HG02678 (cell line): Measurements from ENCODE around the gene FUT7.
"Not testable (repeated sequence)": the region's sequence is repeated elsewhere in the genome, so short reads cannot be mapped to it uniquely, and the experiment has no call there.

Source experiments
- ATAC-seq: cut with Tn5 transposase; IDR thresholded peaks from one replicate; pipeline ENCODE4 v1.9.1; 2021; ENCODE audit warnings: mild to moderate bottlenecking, moderate library complexity; ENCODE audit not compliant: unreplicated experiment

Gene FUT7

DNA sequence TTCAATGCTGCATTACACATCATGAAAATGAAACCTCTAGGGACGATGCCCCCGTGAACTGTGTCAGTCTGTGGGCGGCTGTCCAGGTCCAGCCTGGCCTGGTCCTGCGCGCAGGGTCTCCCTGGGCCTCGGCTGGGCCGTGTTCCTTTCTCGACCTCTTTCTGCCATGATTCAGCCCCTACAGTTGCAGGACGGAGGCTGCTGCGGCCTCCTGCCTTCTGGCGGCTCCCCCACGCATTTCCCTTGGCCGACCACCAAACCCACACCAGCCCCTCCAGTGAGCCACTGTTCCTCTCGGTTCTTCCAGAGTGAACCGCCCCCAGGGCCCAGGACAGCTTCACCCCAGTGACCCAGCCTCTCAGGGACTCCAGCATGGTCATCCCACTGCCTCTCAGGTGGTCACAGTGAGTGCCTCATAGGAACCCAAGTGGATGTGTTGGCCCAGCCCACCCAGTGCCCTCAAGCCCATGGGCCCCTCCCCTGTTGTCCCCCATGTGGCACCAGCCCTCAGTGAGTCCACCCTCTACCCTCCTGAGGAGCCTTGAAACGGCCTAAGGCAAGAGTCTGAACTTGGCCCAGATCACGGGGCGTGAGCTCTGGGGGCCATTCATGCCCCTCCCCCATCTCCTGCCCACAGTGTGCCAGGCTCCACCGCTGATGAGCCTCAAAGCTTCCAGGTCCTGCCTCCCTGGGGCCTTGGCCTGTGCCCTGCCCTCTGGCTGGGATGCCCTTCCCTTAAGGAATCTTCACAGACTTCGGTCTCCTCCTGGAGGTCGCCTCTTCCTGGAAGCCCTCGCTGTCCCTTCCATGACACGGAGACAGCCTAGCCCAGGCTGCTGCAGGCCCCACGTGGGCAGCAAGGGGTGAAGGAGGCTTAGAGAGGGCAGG lies 25.5 kb downstream of the FUT7 start:
- no peak for ATAC-seq

DNA sequence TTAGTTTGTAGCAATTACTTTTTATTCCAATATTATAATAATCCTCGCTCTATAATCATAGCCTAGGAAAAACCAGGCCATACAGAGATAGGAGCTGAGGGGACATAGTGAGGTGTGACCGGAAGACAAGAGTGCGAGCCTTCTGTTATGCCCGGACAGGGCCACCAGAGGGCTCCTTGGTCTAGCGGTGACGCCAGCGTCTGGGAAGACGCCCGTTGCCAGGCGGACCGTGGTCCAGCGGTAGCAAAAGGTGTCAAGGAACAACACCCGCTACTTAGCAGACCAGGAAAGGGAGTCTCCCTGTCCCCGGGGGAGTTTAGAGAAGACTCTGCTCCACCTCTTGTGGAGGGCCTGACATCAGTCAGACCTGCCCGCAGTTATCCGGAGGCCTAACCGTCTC lies 27.6 kb downstream of the FUT7 start:
- ATAC-seq = not testable (repeated sequence)

DNA sequence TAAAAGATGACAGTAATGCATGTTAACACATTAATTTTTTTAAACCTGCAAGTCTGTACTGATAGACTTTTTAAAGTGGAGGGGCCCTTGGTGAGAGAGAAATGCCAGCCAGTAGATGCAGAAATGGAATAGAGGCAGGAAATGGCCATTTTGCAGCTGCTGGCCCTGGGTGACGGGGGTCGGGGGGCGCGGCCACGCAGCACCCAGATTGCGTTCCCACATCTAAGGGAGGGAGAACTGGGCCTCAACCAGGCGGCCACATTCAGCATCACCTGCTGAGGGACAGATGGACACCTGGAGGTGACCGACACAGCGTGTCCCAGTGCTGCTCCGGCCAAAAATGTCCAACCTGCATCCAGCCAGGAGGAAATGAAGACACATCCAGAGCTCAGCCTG lies 29.2 kb downstream of the FUT7 start:
- ATAC-seq = no peak

DNA sequence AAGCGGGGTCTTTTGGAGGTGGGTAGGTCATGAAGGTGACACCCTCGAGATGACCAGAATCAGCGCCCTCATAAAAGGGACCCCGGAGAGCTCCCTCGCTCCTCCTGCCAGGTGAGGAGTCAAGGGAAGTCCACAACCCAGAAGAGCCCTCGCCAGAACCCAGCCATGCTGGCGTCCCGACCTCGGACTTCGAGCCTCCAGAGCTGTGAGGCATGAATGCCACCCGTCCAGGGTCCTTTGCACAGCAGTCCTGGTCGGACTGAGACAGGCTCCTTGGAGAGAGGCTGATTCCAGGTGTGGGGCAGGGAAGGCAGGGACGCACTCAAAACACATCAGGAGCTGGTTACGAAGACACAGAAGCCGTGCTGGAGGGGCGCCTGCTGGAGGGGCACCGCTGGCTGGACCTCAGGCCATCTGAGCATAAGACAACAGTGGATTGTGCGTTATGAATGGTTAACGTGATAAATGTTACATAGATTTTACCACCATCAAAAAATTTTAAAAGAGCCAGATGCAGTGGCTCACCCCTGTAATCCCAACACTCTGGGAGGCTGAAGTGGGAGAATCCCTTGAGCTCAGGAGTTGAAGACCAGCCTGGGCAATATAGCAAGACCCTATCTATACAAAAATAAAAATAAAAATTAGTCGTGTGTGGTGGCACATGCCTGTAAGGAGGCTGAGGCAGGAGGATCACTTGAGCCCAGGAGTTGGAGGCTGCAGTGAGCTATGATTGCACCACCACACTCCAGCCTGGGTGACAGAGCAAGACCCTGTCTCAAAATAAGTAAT lies 29.8 kb downstream of the FUT7 start:
- ATAC-seq = no peak

DNA sequence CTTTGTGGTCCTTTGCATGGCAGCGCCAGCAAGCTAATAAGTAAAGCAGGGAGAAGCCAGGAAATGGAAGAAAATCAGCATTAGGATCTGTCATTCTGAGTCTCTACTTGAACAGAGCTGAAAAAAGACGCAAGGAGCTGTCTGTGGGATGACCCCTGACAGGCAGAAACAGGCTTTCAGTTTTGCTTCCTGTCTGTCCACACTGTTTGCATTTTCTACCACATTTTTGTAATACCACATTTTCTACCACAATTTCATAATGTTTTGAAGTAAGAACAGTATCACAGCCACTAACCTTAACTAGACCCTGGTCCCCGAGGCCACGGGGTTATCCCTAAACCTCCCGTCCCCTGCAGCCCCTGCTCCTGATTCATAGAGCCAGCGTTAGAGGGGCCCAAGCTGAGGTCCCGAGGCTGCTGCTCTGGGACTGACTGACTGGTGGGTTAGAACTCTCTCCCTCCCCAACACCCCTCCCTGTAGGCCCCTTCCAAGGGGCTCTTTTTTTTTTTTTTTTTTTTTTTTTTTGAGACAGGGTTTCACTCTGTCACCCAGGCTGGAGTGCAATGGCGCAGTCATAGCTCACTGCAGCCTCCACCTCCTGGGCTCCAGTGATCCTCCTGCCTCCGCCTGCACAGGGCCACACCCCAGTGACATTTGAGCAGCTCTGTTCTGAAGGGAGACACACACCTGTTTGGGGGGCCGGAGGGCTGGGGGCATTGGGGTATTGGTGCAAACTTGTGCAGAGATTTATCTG lies 31.5 kb downstream of the FUT7 start:
- peak; percentile 75 for ATAC-seq

DNA sequence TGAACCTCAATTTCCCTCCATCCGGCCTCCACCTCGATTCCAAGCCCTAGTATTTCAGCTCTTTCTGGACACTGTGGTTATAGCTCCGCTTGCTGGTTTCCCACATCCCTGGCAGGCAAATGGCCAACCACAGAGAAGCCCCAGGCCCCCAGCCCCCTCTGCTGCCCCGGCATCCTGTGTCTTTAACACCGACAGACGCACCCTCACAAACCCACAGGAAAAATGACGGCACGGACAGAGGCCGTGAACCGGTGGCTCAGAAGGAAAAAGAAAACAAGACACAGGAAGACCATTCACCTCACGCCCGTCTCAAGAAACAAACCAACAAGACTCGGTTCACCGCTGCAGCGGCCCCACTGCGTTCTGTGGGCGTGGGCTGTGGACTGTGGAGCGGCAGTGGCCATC lies 34.1 kb downstream of the FUT7 start:
- ATAC-seq = no peak

DNA sequence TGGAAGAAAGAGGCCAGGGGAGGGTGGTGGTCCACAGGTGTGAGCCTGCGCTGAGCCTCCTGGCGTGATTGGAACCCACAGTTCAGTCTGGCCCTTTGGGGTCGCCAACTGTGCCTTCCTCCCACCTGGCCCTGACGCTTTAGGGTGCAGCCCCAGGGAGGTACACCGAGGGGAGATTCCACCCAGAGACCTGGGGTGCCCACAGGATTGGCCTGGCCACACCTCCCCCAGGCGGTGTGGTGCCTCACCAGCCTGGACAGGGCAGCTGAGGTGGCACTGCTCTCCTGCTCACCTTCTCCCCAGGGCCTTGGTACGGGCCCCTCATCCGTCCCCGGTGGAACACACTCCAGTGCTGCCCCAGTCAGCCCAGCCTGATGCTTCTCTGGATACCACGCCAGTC lies 34.5 kb downstream of the FUT7 start:
- no peak for ATAC-seq

DNA sequence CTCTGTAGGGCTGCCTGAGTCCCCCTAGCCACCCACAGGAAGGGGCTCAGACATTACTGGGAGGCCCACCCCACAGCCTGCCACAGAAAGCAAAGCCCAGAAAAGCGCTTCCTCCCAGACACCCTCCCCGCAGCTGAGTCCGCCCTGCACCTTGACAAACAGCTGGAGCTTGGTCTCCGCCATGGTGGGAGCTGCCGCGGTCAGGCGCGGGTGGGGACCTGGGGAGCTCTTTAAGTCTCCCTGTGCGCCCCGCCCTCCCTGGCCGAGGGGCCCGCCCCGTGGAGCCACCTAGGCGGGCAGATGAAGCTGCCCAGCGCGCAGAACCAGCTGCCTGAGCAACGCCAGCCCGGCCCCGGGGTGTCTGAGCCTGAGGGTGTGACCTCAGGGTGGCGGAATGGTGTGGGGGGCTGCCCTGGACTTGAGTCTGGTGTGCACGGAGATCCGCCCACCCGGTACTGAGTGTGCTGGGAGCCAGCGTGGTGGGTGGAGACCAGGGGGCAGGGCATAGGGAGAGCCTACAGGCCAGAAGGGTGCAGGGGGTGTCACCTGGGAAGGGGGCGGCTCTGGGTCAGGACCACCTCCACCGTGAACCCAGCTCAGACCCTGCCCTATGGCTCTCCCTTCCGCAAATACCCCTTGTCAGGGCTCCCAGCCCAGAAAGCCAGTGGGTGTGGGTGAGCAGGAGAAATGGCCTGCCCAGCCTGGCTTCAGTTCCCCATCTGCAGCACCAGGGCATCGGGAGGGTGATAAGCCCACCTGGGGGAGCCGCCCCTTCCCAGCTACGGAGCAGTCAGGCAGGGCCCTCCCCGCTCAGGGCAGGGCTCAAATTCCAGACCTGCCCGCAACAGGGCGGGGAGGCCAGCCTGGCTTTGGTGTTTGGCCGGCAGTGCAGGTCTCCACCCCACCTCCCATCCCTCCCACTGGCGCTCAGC lies 35.3 kb downstream of the FUT7 start, which contains the start of gene CLIC3:
Gene CLIC3, minus strand, starts transcription at position 208 of the 932 bp plus-strand sequence. Its CDS starts 25 bp downstream, at position 183.
- no peak for ATAC-seq

DNA sequence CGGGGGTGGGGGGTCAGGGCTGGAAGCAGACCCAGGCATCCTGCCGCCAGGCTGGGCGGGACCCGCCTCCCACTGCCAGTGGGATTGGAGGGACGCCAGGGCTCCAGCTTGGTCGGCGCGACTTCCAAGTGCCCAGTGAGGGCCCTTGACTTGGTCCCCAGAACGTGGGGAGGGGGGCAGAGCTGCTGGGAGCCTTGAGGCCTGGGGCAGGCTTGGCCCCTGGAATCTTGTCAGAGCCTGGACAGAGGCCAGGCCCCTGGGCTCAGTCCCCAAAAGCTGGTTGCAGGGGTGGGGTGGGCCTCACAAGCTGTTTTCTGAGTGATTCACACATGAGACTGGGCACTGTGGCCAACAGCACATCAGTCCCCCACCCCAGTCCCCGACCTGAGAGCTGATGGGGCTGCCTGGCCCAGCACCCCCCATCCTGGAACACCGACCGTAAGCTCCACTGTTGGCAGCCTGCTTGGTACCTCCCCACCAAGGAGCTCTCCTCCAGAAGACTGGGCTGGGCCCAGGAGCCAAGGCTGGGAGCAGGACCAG lies 36.0 kb downstream of the FUT7 start:
- no peak for ATAC-seq

DNA sequence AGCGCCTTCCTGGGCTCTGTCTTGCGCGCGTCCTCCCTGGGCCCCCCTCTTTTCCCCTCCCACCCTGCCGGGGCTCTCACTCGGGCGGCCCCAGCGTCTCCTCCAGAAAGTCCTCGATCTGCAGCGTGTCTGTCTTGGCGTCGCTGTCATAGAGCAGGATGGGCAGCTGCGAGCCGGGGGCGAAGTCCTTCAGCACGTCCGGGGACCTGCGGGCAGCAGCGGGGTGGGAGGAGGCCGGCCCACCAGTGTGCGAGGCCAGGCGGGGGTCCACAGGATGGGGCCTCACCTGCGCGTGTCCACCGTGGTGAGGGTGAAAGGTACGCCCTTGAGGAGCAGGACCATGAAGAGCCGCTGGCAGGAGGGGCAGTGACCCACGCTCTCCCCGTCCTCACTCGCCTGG lies 36.5 kb downstream of the FUT7 start:
- no peak for ATAC-seq

DNA sequence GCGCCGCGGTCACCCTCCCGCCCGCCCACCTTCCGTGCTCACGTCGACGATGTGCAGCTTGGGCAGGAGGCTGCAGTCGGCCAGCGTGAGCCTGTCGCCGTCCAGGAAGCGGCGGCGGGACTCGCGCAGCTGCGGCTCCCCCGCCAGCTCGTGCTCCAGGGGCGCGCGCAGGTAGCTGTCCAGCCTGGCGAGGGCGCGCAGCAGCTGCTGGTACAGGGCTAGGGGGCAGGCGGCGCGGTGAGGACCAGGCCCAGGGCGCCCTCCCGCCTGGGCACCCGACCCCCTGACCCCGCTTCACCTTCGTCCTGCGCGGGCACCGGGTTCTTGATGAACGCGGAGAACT lies 37.0 kb downstream of the FUT7 start:
- ATAC-seq = no peak

DNA sequence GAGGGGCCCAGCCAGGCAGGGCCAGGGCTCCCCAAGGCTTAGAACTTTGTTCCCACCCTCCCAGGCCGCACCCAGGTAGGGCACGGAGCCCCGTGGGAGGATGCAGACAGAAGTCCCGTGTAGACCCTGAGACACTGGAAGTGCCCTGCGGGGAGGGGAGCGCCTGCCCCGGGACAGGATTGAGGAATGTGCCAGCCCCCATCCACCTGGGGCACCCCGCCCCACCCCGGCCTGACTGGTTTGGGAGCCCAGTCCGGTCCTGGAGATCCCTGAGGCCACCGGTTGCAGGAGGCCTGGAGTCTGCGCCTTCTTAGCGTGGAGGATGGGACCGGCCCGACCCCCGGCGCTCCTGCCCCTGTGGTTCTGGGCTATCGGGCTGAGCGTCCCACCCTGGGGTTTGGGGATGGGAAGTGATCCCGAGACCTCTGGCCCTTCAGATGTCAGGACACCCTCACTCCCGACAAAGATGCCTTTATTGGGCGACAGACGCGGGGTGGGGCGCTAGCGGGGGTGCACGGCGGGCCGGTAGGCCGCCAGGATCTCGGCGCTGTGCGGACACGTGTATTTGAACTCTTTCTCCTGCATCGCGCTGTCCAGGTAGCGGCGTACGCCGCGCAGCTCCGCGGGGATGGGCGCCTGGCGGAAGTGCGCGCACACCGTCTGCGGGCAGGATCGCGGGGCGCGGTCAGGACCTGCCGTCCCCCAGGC lies 37.6 kb downstream of the FUT7 start:
- ATAC-seq = no peak

DNA sequence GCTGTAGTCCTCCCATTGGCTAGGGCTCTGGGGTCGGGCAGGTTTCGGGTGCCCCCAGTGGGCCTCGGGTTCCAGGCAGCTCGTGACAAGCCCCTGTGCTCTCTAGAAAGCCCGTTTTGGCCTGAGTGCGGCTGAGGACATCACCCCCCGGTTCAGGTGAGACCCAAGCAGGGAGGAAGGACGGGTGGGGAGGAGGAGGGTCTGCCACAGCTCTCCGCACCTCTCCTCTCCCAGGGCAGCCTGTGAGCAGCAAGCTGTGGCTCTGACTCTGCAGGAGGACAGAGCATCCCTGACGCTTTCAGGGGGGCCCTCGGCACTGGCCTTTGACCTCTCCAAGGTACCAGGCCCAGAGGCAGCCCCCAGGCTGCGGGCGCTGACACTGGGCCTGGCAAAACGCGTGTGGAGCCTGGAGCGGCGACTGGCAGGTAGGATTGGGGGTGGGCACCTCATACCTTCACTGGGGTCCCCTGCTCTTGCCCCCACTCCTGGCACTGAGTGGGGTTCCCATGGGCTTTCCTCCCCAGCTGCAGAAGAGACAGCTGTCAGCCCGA lies 39.0 kb downstream of the FUT7 start:
- ATAC-seq = no peak

DNA sequence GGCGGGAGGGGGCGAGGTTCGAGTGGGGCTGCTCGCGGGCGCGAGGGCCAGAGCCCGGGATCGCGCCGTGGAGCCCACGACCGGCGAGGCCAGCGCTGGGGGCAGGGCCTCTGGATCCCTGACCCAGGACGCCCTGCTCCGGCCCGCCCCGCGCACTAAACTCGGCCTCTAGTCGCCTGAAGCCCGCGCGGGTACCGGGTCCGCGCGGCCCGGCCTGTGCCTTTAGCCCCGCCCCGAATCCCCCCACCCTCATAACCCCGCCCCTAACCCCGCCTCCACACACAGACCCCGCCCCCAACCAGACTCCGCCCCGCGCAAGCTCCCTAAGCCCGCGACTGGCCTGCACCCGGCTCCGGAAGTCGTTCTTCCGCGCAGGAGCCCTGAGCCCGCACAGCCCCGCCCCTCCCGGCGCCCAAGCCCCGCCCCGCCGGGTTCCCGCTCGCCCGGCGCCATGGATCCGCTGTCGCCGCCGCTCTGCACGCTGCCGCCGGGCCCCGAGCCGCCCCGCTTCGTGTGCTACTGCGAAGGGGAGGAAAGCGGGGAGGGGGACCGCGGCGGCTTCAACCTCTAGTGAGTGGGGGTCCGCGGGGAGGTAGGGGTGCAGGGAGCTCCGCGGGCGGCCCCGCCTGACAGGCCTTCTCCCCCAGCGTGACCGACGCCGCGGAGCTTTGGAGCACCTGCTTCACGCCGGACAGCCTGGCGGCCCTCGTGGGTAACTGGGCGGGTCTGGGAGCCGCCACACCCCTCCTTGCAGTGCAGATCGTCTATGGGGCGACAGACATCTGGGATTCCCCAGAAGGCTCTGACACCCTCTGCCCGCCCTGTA lies 39.7 kb downstream of the FUT7 start, which contains the start of gene PAXX:
Gene PAXX, plus strand, starts transcription at position 430 of the 826 bp plus-strand sequence. Its CDS starts 22 bp downstream, at position 452.
- ATAC-seq = peak; percentile 76

DNA sequence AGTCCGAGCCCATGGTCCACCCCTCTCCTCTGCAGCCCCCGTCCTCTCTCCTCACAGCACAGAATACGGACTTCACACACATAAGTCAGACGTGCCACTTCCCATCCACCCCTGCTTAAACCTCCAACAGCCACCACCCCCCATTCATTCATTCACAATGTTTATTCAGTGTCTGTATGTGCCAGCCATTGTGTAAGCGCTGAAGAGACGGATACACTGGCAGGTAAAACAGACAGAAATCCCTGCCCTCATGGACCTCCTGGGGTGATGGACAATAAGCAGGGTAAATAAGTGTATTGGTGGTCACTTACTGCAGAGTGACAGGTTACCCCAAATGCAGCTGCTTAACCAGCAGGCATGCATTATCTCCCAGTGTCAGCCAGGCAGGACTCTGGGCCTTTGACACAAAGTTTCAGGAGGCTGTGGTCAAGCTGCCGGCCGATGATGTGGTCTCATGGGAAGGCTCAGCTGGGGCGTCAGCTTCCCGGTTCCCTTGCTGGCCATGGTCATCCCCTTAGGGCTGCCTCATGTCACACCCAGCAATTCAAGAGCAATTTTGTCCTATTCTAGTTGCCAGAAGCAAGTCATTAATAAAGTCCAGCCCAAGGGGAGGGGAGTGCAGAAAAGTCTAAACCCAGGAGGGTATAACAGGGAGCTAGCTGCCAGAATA lies 41.5 kb downstream of the FUT7 start:
- no peak for ATAC-seq

DNA sequence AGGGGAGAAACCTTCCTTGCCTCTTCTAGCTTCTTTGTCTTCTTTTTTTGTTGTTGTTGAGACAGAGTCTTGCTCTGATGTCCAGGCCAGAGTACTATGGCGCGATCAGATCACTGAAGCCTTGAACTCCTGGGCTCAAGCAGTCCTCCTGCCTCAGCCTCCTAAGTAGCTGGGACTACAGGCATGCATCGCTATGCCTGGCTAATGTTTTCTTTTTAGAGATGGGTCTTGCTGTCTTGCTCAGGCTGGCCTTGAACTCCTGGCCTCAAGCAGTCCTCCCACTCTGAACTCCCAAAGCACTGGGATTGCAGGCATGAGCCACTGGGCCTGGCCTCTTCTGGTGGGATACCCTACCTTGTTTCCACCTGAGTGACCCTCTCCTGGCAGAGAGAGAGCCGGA lies 43.0 kb downstream of the FUT7 start:
- ATAC-seq = no peak

DNA sequence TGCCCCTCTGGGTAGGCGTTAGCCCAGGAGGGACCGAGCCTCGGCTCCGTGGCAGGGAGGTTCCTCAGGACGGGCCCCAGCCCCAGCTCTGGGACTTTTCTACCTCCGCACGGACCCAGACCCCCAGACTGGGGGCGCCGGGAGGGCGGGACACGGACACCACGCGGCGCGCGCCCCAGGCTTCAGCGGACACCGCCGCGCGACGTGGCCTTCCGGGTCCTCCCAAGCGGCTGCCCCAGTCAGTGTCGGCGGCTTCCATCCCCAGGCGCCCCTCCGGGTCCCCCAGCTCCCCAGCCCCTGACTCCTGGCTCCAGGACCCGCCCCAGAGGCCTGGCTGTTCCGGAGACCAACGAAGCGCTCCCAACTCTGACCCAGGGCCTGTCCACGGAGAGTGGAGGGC lies 46.0 kb downstream of the FUT7 start:
- no peak for ATAC-seq
